Measurements from ENCODE around the gene PLN. TPM values are rescaled to one million over a fixed set of nuclear protein-coding genes. Genes with fewer than 3 reads are reported as not detected.

Gene PLN
- total RNA-seq, 1 experiment from 2014 or later: not detected

GRCh38 chr6:118602300-118602699 is 54.2 kb downstream of the PLN start:
- Histone ChIP-seq H3K4me2 (no peak overlapping the region), H3K27me3 (ENCODE audit: insufficient read depth, low read depth) (no peaks in the 10 kb centered on the region), H3K9me3 (ENCODE audit: insufficient read depth, low read depth) (0 out of 2 replicates have a peak, but pooled peaks cover 4% of the 10 kb centered on the region), H3K4me3 (no peak overlapping the region), H3K36me3 (ENCODE audit: low read depth) (no peaks in the 10 kb centered on the region), H3K9me2 (ENCODE audit: insufficient read depth) (no peaks in the 10 kb centered on the region), H4K20me1 (ENCODE audit: insufficient read depth) (no peaks in the 10 kb centered on the region), H3K4me1 (replicated peaks; ENCODE audit: insufficient read depth) (no peaks in the 10 kb centered on the region), H3K79me2 (ENCODE audit: low read depth) (no peaks in the 10 kb centered on the region), H2AFZ (no peak overlapping the region), H3F3A (ENCODE audit: insufficient read depth, low read depth) (no peaks in the 10 kb centered on the region), H3K27ac (no peak overlapping the region)
- POLR2A ChIA-PET (ENCODE audit: unreplicated experiment): no interaction called here
- no TSS peak for BruUV-seq (replicated peaks)
- no peak for DNase-seq
- CTCF ChIA-PET: no interaction called here
- intact Hi-C loops (cut with micrococcal nuclease; ENCODE audit: unreplicated experiment): no loop called here
- no peak for TF ChIP-seq EZH2 (IDR thresholded peaks at IDR 0.05; ENCODE audit: low read depth)
- TF ChIP-seq, protein P1, sequence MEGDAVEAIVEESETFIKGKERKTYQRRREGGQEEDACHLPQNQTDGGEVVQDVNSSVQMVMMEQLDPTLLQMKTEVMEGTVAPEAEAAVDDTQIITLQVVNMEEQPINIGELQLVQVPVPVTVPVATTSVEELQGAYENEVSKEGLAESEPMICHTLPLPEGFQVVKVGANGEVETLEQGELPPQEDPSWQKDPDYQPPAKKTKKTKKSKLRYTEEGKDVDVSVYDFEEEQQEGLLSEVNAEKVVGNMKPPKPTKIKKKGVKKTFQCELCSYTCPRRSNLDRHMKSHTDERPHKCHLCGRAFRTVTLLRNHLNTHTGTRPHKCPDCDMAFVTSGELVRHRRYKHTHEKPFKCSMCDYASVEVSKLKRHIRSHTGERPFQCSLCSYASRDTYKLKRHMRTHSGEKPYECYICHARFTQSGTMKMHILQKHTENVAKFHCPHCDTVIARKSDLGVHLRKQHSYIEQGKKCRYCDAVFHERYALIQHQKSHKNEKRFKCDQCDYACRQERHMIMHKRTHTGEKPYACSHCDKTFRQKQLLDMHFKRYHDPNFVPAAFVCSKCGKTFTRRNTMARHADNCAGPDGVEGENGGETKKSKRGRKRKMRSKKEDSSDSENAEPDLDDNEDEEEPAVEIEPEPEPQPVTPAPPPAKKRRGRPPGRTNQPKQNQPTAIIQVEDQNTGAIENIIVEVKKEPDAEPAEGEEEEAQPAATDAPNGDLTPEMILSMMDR (conservative IDR thresholded peaks at IDR 0.05): no peak

GRCh38 chr6:118603372-118603771 is 55.3 kb downstream of the PLN start:
- Histone ChIP-seq H3K4me3 (no peak overlapping the region), H3K4me1 (replicated peaks; ENCODE audit: insufficient read depth) (no peaks in the 10 kb centered on the region), H3K27ac (no peak overlapping the region), H2AFZ (no peak overlapping the region), H3K4me2 (no peak overlapping the region), H3K79me2 (ENCODE audit: low read depth) (no peaks in the 10 kb centered on the region), H3K9me3 (ENCODE audit: insufficient read depth, low read depth) (0 out of 2 replicates have a peak, but pooled peaks cover 4% of the 10 kb centered on the region), H3K9me2 (ENCODE audit: insufficient read depth) (no peaks in the 10 kb centered on the region), H4K20me1 (ENCODE audit: insufficient read depth) (no peaks in the 10 kb centered on the region), H3F3A (ENCODE audit: insufficient read depth, low read depth) (no peaks in the 10 kb centered on the region), H3K27me3 (ENCODE audit: insufficient read depth, low read depth) (no peaks in the 10 kb centered on the region), H3K36me3 (ENCODE audit: low read depth) (no peaks in the 10 kb centered on the region)
- TF ChIP-seq, protein P1 (conservative IDR thresholded peaks at IDR 0.05): no peak
- TF ChIP-seq EZH2 (IDR thresholded peaks at IDR 0.05; ENCODE audit: low read depth): no peak
- DNase-seq: no peak
- ChIA-PET POLR2A (ENCODE audit: unreplicated experiment) (no interaction called here), CTCF (no interaction called here)
- BruUV-seq (replicated peaks): no TSS peak
- intact Hi-C loops (cut with micrococcal nuclease; ENCODE audit: unreplicated experiment): no loop called here

DNA sequence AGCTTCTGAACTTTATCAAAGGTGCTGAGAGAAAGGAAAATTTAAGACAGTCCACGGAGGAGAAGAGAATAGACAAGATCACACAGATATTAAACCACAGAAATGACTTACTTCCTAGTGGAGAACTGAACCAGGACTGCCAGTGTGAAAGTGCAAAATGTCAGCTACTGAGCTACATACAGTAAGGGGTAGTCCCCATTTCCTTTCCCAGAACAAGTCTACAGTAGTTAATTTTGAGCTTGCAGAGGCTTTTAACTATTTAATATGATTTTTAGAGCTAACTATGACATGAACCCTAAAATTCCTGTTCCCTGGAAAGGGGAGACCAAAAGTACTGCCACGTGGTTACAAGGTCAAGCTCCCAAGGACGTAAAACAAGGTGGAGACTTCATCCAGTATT is 58.2 kb downstream of the PLN start:
- H4K20me1 ChIP-seq (ENCODE audit: insufficient read depth): no peaks in the 10 kb centered on the region
- no peaks in the 10 kb centered on the region for H3F3A ChIP-seq (ENCODE audit: insufficient read depth, low read depth)
- H3K27me3 ChIP-seq (ENCODE audit: insufficient read depth, low read depth): no peaks in the 10 kb centered on the region
- H3K4me3 ChIP-seq: no peak overlapping the region
- H3K79me2 ChIP-seq (ENCODE audit: low read depth): peaks cover 6% of the 10 kb centered on the region; the same call in 1 of the 2 replicates
- intact Hi-C loops (cut with micrococcal nuclease; ENCODE audit: unreplicated experiment): no loop called here
- ChIA-PET CTCF (no interaction called here), POLR2A (ENCODE audit: unreplicated experiment) (interaction anchor here (0.7 kb wide), 1 partner anchor 152 kb away, joined by 5 read pairs; no protein-coding TSS in a partner anchor)
- no peaks in the 10 kb centered on the region for H3K9me2 ChIP-seq (ENCODE audit: insufficient read depth)
- BruUV-seq (replicated peaks): no TSS peak
- H3K27ac ChIP-seq: no peak overlapping the region
- H3K9me3 ChIP-seq (ENCODE audit: insufficient read depth, low read depth): 0 out of 2 replicates have a peak, but pooled peaks cover 4% of the 10 kb centered on the region
- TF ChIP-seq EZH2 (IDR thresholded peaks at IDR 0.05; ENCODE audit: low read depth): no peak
- TF ChIP-seq, protein P1 (conservative IDR thresholded peaks at IDR 0.05): no peak
- no peak overlapping the region for H3K4me2 ChIP-seq
- no peak for DNase-seq
- no peaks in the 10 kb centered on the region for H3K4me1 ChIP-seq (replicated peaks; ENCODE audit: insufficient read depth)
- H3K36me3 ChIP-seq (ENCODE audit: low read depth): no peaks in the 10 kb centered on the region
- H2AFZ ChIP-seq: no peak overlapping the region

All from PC-9 (cell line).